Measurements from ENCODE around the gene MLLT3.

DNA sequence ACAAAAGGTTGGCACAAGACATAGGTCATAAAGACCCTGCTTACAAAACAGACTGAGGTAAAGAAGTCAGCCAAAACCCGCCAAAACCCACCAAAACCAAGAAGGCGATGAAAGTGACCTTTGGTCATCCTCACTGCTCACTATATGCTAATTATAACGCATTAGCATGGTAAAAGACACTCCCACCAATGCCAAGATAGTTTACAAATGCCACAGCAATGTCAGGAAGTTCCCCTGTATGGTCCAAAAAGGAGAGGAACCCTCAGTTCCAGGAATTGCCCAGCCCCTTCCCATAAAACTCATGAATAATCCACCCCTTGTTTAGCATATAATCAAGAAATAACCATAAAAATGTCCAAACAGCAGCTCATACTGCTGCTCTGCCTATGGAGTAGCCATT, 27.7 kb downstream of the MLLT3 start:
- TF ChIP-seq, protein P1, sequence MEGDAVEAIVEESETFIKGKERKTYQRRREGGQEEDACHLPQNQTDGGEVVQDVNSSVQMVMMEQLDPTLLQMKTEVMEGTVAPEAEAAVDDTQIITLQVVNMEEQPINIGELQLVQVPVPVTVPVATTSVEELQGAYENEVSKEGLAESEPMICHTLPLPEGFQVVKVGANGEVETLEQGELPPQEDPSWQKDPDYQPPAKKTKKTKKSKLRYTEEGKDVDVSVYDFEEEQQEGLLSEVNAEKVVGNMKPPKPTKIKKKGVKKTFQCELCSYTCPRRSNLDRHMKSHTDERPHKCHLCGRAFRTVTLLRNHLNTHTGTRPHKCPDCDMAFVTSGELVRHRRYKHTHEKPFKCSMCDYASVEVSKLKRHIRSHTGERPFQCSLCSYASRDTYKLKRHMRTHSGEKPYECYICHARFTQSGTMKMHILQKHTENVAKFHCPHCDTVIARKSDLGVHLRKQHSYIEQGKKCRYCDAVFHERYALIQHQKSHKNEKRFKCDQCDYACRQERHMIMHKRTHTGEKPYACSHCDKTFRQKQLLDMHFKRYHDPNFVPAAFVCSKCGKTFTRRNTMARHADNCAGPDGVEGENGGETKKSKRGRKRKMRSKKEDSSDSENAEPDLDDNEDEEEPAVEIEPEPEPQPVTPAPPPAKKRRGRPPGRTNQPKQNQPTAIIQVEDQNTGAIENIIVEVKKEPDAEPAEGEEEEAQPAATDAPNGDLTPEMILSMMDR (IDR thresholded peaks at IDR 0.05) = no peak
- no peak for TF ChIP-seq POLR2AphosphoS5 (IDR thresholded peaks at IDR 0.05)
